HS-27A (cell line): Measurements from ENCODE around the gene CCR4.
"Not testable (repeated sequence)": the region's sequence is repeated elsewhere in the genome, so short reads cannot be mapped to it uniquely, and the experiment has no call there.

Experiments used
- DNase-seq: peaks from one replicate; pipeline ENCODE4 v3.0.0-alpha.2; 2012; ENCODE audit warnings: low read depth, missing footprints

The CCR4 gene

DNA sequence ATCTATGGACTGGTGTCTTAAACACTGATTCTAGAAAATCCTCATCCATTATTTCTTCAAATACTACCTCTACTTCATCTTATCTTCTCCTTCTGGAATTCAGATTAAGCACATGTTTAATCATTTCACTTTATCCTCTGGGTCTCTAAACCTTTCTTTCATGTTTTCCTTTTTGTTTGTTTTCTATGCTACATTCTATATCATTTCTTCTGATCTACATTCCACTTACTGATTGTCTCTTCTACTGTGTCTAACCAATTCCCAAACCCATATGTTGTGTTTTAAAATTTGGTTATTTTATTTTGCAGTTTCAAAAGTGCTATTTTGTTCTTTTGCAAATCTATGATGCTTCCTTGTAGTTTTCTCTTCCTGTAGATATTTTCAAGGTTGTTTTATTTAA lies 31.7 kb downstream of the CCR4 start:
- no peak for DNase-seq

DNA sequence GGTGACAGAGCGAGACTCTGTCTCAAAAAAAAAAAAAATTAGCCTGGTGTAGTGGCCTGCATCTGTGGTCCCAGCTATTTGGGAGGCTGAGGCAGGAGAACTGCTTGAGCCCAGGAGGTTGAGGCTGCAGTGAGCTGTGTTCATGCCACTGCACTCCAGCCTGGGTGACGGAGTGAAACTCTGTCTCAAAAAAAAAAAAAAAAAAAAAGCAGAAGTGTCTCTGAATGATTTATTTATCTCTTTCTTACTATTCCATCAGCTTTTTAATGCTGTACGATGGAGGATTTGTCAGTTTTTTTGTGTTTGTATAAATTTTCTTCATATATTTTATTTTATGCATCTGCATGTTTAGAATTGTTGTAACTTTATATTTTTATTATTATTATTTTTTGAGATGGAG lies 33.5 kb downstream of the CCR4 start:
- not testable (repeated sequence) for DNase-seq

DNA sequence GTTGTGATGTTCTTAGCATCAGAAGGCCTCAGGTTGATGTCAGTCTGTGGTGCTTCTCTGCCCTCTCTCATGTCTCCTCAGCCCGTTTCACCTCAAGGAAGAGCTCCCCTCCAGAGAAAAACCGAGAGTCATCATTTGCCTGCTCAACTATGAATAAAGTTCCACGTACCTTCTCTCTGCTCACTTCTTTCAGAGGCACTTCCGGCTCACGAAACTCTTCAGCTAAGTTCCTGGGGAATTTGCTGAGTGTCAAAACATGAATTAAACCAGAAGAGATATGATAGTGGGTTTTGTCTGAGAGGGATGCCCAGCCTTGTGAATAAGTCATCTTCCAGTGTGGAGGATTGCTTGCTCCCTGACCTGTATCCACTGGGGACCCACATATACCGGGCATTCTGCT lies 37.7 kb downstream of the CCR4 start:
- DNase-seq, result no peak

DNA sequence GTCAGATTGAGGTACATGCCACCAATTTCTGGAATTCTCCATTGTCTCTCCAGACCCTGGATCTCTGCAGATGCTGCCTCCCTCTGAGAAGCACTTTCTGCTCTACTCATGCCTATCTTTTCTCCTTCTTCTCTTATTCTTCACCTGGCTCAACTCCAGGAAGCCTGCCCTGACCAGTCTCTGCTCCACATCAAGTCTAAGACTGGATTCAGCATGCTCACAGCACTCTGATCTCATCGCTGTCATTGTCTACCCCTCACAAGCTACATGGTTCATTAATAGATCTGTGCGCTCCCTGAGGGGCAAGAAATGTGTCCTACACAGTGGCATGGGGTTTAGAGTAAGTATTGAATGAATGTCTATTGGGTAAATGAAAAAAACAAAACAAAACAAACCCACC lies 38.7 kb downstream of the CCR4 start:
- DNase-seq, result no peak

DNA sequence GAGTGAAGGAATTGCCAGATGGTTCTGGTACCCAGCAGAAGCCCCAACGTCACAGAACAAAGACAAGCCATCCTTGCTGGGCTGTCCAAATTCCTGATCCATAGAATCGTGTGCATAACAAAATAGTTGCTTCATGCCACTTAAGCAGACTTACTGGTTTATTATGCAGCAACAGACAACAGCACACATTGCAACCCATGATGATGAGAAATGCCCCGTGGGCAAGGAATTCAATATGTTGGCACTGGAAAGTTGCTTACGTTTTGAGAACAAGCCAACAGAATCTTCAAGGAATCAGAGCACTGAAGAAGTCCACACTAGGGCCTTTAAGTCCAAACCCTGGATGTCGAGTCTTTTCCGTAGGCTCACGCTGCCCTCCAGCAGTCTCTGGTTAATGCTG lies 40.3 kb downstream of the CCR4 start:
- DNase-seq, result no peak

DNA sequence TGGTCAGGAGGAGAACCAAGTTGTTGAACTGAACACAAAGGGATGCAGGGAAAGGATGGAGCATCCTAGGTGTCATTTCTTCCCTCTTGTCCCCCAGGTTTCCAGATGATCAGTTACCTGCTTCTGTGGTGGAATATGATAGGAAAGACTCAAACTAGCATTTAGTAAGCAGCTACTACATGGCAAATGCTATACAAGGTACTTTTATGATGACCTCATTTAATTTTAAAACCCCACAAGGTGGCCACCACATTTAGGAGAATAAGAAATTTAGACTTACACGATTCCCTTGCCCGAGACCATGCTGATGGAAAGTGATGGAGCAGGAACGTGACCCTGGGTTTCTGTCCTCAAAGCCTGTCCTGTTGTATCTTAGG lies 40.9 kb downstream of the CCR4 start:
- no peak for DNase-seq

DNA sequence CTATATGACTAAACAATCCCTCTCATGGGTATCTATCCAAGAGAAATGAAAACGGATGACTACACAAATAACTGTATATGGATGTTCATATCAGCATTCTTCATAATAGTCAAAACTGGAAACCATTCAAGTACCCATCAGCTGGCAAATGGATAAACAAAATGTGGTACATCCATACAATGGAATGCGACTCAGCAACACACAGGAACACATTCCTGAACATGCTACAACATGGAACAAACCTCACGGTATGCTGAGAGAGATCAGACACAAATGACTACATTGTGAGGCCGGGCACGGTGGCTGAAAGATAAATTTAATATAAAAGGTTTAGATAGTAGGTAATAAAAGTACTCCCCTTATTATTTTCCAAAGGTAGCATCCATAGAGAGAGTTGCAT lies 42.6 kb downstream of the CCR4 start:
- DNase-seq, result no peak

DNA sequence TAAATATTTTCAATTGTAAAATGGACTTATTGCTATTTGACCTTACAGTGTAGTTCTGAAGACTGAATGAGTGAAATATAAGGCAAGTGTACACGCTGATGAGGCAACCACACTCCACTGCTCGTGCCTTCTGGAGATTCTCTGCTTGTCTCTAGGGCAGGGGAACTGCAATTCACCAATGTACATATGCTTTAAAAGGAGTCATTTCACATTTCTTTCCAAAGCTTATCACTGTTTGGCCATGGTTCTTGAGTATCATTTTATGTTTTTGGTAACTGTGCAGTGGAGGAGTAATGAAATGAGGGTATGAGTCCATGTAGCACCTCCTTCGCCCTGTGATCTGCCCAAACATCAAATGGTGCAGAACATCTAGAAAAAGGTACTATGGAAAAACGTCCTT lies 43.7 kb downstream of the CCR4 start:
- no peak for DNase-seq

DNA sequence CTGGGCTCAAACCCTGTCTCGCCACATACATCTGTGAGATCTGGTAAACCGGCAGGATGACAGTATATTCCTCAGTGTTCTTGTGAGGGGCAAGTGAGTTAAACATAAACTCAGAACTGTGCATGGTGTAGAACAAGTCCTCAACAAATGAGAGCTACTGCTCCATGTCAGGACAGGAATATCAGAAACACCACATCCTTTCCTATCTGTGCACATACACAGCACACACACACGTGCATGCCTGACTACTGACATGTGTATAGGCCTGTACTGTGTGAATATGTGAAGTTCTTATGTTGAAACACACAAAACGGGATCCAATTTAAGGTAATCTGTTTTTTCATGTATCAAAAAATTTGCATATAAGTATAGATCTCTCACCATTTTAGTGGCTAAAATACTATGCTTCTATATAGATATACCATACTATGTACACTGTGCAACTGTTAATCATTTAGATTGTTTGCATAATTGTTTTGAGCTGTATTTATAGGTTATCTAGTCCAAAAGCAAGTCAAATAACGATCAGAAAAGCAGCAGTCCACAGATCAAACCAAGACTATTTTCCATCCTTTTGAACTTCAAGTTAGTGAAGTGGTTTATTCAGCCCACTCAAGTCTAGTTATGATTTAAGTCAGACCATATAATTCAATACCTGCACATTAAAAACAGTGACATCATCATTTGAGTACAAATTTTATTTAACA lies 44.8 kb downstream of the CCR4 start:
- no peak for DNase-seq

DNA sequence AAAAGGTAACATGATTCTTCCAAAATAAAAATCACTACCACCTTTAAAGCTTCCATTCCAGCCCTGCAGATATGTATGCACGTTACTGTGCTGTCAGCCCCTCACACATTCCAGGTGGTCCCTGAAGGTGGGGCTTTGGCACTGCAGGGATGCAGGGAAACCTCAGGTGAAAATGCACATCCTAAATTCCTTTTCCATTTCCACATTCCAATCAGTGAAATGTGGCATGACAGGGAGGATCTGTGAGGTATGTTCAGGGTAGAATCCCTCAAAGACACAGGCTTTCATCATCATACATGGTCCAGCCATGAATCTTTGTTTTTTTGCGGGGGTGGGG lies 45.3 kb downstream of the CCR4 start:
- no peak for DNase-seq

DNA sequence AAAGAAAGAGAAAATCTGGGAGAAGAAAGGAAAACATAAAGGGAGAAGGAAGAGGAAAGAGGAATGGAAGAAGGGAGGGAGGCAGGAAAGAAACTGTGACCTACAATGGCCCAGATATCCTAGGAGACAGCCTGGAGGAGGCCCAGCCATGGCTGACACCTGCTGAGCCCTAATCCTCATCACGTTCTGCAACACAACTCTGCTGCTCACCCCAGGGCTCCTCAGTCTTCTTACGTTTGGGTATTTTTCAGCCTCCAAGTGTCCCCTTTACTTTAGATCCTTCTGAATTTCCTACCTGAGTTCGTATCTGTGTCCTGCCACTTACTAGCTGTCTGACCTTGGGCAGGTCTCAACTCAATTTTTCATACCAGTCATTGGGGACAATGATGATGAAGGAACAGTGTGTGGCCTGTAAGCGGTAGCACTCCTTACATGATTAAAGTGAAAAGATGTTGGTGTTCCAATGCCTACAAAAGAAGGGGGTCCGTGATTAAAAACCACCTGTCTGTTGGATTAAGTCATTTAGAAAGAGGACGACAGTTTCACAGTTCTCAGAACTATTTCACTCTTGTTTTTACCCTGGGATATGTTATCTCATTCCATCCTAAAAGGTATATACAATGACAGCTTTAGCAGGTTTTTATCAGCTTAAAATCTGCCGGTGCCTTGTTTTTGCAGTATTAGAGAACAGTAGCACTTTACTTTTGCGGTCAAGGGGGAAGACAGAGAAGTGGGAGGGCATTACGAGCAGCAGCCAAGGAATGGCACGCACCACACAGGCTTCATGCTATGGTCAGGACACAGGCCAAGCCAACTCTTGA lies 47.4 kb downstream of the CCR4 start:
- no peak for DNase-seq

DNA sequence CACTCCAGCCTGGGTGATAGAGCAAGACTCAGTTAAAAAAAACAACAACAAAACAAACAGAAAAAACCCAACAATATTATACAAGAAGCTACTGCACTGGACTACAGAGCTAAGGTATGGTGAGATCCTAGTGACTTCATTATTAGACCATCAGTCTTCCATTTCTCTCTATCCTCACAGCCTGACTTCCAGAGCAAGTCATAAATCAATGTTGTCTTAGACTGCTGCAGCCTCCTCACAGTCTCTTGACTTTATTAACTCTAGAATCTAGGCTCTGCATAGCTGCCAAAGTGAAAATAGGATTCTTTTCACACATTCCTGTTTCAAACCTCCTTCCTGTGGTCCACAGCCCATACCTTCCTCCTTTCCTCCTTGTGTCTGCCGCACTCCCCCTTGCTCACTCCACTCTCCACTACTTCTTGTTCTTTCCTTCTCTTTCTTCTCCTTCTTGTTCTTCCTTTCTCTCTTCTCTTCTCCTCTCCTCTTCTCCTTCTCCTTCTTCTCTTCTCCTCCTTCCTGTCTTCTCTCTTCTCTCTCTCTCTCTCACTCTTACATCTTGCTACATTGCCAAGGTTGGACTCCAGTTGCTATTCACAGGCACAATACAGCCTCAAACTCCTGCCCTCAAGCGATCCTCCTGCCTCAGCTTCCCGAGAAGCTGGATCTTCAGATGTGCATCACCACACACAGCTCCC lies 49.4 kb downstream of the CCR4 start:
- DNase-seq, result no peak

DNA sequence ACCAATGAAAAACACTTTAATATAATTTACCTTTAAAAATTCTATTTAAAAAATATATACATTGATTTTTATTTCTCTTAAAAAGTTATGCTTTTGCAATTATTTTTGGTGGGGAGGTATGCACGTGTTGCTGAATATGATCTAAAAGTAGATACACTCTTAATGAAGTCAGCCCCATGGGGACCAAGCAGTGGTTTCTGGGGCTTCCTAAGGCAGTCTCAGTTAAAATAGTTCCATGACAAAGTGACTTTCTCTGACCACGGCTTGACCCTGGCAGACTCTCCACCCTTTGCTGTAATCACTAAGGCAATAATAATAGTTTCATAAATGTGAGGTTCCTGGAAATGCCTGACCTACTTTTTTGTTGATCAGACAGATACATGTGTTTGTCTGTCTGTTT lies 50.4 kb downstream of the CCR4 start:
- DNase-seq, result no peak

DNA sequence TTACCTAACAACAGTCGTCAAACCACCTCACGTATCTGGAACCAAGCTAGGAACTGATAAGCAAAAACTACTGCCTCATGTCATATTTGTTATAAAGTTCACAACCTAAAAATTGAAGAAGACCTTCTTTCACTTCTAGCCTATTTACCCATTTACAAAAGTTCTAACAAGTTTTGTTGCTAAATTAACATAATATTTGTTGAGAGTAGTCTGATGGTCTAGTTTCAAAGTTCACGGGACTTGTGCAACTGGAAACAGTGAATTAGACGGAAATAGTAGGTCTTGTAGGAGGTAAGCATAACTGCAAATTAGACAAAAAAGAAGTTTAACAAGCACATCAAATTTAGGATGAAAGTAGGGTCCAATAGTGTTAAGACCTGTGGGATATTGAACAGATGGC lies 51.9 kb downstream of the CCR4 start:
- no peak for DNase-seq

DNA sequence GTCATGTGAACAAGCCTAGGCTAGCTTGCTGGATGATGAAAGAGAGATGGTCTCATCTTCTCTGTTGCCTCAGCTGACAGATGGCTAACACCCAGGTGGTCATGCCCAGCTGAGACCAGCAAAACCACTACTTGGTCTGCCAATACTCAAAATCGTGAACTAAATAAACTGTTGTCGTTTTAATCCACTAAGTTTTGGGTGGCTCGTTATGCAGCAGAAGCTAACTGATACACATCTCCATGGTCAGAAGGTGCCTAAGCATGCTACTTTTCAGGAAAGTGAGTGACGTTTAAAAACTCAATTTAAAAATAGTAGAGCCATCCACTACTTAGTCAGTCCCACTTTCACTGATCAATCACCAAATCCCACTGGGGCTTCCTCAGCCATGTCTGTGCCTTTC lies 52.8 kb downstream of the CCR4 start:
- no peak for DNase-seq

DNA sequence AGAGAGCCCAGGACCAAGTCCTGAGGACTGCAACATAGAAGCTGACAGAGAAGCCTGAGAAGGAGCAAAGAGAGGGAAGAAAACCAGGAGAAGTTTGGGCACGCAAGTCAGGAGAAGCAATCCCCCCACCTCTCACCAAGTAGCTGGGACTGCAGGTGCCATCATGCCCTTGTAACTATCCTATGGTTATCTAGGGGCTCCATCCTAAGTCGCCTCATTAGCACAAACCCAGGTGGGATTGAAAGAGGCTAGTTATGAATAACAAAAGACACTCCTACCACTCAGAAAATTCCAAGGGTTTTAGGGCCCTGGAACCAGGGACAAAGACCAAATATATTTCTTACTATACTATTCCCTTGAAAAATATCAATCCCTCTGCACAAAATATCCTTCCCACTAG lies 53.5 kb downstream of the CCR4 start:
- DNase-seq, result no peak
